Keratinocyte (primary cell): Measurements from ENCODE around the gene DHH.

Experiments used
- EZH2 ChIP-seq: IDR thresholded peaks from one replicate; pipeline ENCODE4 v1.6.1; 2012; ENCODE audit warnings: inconsistent platforms, mild to moderate bottlenecking, low read length, moderate library complexity
- TF ChIP-seq, protein P1 (sequence below), 3 experiments: IDR thresholded peaks in 1 of 3; conservative IDR thresholded peaks in 1 of 3; optimal IDR thresholded peaks in 1 of 3; 2 replicates in 2 of 3; 3 replicates in 1 of 3; pipeline versions ENCODE3 to v1.5.1; 2011; ENCODE audit warnings: low read length in 3 of 3, mild to moderate bottlenecking in 3 of 3, moderate library complexity in 2 of 3, control low read depth in 1 of 3, inconsistent platforms in 1 of 3; ENCODE audit not compliant: insufficient read depth in 2 of 3; ENCODE audit errors: extremely low read depth in 1 of 3

DNA sequence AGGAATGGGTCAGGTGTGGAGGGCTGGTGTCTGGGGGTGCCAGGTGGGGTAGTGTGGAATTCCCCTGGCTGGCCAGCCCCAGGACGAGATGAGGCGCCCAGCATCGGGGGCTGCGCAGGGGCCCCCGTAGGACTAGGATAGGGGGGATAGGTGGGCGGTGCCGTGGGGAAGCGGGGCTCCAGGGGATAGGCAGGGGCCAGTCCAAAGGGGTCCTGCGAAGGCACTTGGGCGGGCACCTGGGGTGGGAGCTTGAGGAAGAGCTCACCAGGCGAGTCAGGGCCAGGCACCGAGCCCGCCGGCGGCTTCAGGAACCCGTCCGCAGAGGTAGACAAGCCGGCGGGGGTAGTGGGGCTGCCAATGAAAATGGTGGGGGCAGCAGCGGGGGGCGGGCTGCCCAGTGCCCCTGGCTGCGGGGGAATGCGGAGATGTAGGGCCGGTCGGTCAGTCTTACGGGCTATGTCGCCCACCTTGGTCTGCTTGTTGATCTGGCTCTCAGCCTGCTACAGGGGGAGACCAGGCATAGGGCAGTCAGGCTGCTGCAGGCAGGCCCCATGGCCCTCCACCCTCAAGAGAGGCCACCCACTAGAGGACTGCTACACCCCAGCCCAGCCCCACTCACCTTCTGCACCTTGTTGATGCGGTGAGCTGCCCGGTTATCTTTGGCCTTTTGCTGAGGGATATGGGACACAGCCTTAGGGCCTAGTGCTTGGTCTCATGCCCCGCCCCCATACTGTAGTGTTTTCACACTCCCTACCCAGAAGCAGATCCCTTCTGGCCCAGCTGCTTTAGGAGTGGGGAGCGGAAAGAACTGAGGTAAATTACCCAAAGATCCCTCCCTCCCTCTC, 53.3 kb downstream of the DHH start:
- TF ChIP-seq, protein P1, sequence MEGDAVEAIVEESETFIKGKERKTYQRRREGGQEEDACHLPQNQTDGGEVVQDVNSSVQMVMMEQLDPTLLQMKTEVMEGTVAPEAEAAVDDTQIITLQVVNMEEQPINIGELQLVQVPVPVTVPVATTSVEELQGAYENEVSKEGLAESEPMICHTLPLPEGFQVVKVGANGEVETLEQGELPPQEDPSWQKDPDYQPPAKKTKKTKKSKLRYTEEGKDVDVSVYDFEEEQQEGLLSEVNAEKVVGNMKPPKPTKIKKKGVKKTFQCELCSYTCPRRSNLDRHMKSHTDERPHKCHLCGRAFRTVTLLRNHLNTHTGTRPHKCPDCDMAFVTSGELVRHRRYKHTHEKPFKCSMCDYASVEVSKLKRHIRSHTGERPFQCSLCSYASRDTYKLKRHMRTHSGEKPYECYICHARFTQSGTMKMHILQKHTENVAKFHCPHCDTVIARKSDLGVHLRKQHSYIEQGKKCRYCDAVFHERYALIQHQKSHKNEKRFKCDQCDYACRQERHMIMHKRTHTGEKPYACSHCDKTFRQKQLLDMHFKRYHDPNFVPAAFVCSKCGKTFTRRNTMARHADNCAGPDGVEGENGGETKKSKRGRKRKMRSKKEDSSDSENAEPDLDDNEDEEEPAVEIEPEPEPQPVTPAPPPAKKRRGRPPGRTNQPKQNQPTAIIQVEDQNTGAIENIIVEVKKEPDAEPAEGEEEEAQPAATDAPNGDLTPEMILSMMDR (optimal IDR thresholded peaks at IDR 0.05 in 1 of 3, IDR thresholded peaks at IDR 0.05 in 1 of 3, conservative IDR thresholded peaks at IDR 0.05 in 1 of 3; ENCODE audit: extremely low read depth in 1 of 3, insufficient read depth in 2 of 3, low read length in 3 of 3) = no peak
- TF ChIP-seq EZH2 = no peak
